GM12801 (cell line): Measurements from ENCODE around the gene ANKIB1.

Experiments
- TF ChIP-seq, protein P1 (sequence below): IDR thresholded peaks from one replicate; pipeline ENCODE4 v1.5.1; 2011; ENCODE audit warnings: control low read depth; ENCODE audit not compliant: insufficient read length; ENCODE audit errors: extremely low read depth

Gene ANKIB1

DNA sequence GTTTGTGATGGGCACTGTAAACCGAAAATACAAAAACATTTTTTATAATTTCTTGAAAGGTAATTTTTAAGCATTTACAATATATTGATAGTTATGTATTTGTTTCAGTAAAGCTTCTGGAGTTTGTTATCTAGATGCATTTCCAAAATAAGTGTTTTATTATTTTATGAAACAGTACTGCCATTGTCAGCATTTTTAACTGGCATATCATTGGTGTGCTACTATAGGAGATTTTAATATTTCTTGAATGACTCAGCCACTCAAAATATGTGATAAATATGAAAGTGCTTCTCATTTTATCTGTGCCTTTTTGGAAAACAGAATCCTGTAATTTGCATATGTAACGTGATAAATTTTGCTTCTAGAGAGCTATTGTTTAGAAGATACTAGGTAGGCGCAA lies 97.9 kb downstream of the ANKIB1 start:
- TF ChIP-seq, protein P1, sequence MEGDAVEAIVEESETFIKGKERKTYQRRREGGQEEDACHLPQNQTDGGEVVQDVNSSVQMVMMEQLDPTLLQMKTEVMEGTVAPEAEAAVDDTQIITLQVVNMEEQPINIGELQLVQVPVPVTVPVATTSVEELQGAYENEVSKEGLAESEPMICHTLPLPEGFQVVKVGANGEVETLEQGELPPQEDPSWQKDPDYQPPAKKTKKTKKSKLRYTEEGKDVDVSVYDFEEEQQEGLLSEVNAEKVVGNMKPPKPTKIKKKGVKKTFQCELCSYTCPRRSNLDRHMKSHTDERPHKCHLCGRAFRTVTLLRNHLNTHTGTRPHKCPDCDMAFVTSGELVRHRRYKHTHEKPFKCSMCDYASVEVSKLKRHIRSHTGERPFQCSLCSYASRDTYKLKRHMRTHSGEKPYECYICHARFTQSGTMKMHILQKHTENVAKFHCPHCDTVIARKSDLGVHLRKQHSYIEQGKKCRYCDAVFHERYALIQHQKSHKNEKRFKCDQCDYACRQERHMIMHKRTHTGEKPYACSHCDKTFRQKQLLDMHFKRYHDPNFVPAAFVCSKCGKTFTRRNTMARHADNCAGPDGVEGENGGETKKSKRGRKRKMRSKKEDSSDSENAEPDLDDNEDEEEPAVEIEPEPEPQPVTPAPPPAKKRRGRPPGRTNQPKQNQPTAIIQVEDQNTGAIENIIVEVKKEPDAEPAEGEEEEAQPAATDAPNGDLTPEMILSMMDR = no peak

DNA sequence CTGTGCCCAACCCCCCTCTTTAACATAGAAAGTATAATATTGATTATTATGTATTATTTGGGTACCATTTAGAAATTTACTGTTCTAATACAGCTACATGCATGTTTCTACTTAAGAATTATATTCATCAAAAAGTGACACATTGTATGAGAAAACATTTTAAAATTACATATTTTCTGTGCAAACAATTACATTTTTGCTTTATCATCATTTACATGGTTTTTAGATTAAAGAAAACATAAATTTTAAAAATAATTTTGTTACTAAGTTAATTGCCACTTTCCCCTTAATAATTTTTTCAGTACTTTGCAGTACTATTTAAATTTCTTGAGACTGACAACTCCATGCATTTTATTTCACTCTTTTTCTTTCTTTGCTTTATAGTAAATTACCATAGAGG lies 106.2 kb downstream of the ANKIB1 start:
- TF ChIP-seq, protein P1 = no peak

DNA sequence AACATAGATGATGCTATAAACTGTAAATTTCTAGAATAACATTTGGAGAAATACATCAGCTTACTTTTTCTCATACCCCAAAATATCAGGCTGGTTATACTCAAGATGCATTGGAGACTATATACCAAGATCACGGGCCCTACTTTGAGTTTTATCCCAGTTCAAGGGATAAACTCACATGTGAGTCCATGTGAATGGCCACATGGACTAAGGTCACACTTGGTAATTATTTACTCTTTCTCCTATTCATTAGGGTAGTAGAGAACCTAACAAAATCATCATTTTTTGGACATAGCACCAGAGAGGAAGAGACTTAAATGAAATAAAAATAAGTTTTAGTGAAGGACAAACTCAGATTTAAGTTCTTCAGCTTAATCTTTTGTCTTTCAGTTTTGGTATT lies 108.4 kb downstream of the ANKIB1 start:
- TF ChIP-seq, protein P1 = no peak

DNA sequence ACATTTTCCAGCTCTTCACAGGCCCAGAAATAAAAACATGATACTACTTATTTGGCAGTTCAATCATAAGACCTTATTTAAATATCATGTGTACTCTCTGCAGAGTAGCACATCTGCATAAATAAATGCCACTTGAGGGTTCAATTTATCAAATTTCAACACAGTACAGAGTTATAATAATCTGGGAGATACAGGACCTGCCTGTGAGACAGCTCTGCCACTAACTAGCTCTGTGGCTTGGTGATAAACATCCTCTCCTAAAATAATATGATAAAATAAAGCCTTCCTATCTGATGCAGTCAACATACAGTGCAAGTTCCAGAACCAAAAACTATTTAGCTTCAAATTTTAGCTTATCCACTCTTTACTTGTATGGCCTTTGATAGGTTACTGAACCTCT lies 110.6 kb downstream of the ANKIB1 start:
- TF ChIP-seq, protein P1 = no peak

DNA sequence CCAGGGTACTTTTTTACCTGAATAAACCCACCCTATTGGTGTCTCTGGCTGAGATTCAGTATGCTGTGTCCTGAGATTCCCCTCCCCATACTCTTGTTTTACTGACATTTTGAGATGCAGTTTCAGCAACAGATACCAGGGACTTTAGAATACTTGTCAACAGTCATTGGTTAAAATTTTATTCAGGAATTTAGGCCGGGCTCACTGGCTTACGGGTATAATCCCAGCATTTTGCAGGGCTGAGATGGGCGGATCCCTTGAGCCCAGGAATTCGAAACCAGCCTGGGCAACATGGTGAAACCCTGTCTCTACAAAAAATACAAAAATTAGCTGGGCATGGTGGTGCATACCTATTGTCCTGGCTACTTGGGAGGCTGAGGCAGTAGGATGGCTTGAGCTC lies 111.5 kb downstream of the ANKIB1 start:
- TF ChIP-seq, protein P1 = no peak

DNA sequence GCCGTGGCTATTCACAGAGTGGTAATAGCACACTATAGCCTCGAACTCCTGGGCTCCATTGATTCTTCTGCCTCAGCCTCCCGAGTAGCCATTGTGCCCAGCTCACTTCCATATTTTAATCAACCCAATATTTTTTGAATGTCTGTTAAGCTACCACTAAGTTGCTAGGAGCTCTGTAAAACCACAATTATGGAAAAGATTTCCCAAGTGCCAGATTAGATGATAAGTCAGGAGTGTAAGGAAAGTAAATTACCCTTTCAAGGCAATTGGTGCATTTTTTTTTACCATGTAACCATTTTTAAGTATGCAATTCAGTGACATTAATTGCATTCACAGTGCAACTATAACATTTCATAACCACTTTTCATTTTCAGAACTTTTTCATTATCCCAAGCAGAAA lies 114.0 kb downstream of the ANKIB1 start:
- TF ChIP-seq, protein P1 = no peak

DNA sequence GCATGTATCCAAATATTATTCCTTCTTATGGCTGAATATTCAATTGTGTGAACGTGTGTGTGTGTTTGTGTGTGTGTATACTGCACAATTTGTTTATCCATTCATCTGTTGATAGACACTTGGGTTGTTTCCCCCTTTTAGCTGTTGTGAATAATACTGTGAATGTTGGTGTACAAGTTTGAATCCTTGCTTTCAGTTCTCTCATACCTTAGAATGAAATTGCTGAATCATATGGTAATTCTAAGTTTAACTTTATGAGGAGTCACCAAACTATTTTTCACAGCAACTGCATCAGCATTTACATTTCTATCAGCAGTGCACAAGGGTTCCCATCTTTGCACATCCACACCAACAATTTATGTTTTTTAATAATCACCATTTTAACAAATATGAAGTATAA lies 114.6 kb downstream of the ANKIB1 start:
- TF ChIP-seq, protein P1 = no peak

DNA sequence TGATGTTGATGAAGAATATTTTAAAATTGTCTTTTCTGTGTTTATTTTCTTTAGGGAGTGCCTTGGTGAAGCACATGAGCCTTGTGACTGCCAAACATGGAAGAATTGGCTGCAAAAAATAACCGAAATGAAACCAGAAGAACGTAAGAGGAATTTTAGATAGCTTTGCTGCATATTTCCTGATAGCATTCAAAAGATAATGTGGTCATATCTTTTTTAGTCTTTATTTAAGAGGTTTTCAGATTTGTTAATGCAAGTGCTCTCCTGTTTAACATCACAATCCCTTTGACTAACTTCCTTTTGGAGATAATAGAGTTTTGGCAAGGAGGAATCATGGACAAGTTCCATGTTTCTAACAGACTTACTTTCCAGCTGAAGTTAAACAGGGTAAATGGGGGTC lies 116.4 kb downstream of the ANKIB1 start:
- TF ChIP-seq, protein P1 = no peak
